ENCODE data around the gene AATK.

AATK gene

DNA sequence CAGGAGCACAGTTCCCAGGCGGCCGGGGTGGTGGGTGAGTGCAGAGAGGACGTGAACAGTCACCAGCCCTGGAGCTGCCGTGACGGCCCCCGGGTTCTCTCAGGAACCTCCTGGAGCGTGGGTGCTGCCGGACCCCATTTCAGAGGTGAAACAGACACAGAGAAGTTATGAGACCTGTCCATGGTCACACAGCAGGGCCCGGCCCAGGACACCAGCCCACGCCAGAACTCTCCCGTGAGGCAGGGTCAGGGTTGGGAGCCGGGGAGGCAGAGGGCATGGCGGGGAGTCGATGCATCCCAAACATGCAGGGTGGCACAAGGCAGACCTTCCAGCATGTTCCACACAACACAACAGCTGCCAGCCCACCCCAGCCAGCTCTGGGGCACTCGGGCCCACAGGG, 4.5 kb downstream of the AATK start:
- H3K4me3 ChIP-seq (ENCODE audit: low read length), result no peak overlapping the region
- no peak for DNase-seq (ENCODE audit: low read depth)

DNA sequence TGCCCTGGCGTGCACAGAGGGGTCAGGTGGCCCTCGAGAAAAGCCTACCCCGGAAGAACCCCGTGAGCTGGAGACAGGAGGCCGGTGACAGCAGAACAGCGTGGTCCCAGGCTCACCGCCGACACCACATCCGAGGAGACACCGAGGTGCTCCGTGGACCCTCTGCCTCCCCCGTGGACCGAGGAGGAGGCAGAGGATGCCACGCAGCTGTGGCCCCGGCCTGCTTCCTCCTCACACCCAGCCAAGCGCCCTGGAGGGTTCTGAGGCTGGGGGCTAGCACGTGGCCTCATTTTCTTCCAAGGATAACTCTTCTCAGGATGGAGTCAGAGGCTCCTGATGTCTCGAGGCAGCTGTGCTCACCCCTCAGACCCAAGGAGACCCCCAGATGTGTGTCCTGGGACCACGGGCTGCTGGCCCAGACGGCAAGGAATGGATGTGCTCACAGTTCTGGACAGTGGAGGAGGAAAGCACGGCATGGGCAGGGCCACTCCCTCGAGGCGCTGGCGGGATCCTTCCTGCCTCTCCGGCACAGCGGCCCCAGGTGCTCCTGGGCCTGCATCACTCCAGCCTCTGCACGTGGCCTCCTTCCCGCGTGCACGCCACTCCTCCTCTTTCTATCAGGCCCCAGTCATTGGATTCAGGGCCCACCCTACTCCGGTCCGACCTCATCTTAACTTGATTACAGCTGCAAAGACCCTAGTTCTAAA, 5.1 kb downstream of the AATK start:
- no peak overlapping the region for H3K4me3 ChIP-seq (ENCODE audit: low read length)
- TF ChIP-seq, protein P1, sequence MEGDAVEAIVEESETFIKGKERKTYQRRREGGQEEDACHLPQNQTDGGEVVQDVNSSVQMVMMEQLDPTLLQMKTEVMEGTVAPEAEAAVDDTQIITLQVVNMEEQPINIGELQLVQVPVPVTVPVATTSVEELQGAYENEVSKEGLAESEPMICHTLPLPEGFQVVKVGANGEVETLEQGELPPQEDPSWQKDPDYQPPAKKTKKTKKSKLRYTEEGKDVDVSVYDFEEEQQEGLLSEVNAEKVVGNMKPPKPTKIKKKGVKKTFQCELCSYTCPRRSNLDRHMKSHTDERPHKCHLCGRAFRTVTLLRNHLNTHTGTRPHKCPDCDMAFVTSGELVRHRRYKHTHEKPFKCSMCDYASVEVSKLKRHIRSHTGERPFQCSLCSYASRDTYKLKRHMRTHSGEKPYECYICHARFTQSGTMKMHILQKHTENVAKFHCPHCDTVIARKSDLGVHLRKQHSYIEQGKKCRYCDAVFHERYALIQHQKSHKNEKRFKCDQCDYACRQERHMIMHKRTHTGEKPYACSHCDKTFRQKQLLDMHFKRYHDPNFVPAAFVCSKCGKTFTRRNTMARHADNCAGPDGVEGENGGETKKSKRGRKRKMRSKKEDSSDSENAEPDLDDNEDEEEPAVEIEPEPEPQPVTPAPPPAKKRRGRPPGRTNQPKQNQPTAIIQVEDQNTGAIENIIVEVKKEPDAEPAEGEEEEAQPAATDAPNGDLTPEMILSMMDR (conservative IDR thresholded peaks at IDR 0.05; ENCODE audit: low read length), result no peak
- DNase-seq (ENCODE audit: low read depth), result no peak

More for the DNA sequence above, 4.5 kb downstream of the AATK start:
- TF ChIP-seq, protein P1 (conservative IDR thresholded peaks at IDR 0.05; ENCODE audit: low read length), result no peak

DNA sequence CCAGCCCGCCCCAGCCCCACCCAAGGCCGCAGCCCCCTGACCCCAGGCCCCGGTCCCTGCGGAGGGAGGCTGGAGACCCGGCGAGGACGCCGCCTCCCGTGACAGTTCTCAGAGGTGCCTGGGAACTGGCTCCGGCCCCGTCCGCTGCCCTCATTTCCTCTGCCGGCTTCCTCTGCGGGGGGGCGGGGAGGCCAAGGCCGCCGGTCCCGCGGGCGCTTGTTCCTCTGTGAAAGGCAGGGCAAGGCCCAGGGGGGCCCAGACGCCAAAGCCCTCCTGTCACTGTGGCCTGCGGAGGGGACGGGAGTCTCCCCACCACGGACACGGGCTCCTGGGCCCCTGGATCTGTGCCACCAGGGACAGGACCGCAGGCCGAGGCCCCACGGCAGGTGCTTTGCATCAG, 5.7 kb downstream of the AATK start:
- TF ChIP-seq, protein P1 (conservative IDR thresholded peaks at IDR 0.05; ENCODE audit: low read length), result no peak
- DNase-seq (ENCODE audit: low read depth), result no peak
- no peak overlapping the region for H3K4me3 ChIP-seq (ENCODE audit: low read length)

DNA sequence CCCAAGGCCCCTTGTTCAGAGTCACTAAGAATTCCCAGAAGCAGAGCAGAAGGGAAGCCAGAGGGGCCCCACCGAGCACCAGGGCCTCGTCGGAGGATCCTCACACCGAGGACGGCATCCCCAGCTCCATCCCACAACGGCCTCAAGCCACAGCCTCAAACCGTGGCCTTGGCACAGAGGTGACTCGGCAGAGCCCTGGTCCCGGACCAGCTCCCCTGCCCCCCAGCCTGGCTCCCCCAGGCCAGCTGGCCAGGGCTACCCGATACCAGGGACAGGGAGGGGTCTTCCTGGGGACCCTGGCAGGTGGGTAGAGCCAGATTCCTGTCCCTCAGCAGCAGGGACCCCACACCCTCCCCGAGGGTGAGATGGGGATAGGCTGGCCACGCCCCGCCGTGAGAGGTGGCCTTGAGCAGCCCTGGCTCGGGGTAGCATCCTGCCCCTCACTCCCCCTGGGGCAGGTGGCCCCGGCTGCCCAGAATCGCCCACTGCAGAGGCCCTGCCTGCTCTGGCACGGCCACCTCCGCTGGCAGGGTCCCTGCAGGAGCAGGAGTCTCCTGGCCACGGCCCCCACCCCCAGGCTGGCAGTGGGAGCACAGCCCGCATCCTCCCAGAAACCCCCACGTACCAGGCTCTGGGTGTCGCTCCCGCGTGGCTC, 6.3 kb downstream of the AATK start:
- TF ChIP-seq, protein P1 (conservative IDR thresholded peaks at IDR 0.05; ENCODE audit: low read length), result no peak
- H3K4me3 ChIP-seq (ENCODE audit: low read length), result no peak overlapping the region
- DNase-seq (ENCODE audit: low read depth), result no peak

DNA sequence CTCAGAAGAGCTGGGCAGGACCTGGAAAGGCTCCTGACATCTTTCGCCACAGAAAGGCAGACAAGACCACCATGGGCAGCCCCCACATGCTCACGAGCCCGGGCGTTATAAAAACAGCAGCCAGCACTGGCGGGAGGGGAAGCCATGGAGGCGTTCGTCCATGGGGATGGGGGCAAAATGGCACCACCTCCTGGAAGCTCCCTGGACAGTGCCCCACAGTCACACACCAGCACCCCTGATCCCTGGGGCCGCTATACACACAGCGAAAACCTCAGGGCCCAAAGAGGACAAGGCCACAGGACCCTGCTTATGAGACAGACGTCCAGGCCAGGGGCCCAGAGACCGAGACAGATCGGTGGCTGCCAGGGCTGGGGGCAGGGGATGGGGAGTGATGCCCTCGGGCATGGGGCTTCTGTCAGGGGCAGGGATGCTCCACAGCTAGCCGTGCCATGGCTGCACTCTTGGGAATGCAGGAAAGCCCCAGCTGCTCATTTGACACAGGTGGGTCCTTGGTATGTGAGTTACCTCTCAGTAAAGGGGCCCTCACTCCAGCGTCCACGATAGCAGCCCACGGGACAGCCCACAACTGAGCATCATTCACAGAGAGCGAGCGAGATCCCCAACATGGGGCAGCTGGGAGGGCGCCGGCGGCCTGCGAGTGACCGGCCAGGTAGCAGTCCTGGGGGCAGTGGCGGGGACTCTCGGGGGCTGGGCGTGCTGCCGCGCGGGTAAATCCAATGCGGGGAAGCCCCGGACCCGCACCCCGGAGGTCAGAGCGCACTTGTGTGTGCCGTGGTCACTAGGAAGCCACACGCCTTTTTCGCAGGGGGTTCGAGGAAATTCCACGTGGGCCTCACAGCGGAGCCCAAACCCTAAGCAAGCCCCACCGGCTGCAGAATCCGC, 7.1 kb downstream of the AATK start:
- TF ChIP-seq, protein P1 (conservative IDR thresholded peaks at IDR 0.05; ENCODE audit: low read length), result no peak
- H3K4me3 ChIP-seq (ENCODE audit: low read length), result no peak overlapping the region
- DNase-seq (ENCODE audit: low read depth), result no peak

DNA sequence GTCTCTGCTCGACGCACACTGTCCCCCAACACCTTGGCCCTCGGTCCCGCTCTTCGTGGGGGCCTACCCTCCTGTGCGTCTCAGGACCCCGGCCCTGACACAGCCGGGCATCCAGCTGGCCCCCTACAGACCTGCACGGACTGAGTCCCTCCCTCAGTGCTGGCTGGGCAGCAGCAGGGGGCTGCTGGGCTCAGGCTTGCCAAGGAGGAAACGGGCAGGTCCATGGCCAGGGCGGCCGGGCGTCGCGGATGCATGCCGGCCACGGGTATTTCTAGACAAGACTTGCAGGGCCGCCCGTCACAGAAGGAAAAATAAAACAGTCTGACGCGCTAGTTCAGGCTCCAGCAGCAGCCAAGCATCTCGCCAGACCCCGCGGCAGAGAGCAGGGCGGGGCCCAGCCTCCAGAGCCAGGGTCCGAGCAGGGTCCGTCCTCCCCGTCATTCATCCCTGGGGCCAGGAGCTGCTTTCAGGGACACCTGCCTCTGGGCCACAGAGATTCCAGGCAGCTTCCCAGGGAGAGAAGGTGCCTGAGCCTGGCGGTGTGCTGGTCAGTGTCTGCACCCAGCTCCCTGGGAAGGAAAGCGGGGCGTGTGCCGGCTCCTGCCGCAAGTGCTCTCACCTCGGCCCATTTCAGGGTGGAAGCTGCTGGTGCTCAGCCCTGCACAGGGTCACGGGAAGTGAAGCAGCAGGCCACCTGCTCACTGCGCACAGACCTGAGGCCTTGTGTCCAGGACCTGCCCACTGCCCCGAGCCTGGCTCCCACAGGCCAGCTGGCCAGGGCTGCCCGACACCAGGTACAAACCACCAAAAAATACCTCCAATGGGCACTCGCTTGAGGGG, 8.0 kb downstream of the AATK start:
- no peak for DNase-seq (ENCODE audit: low read depth)
- H3K4me3 ChIP-seq (ENCODE audit: low read length), result no peak overlapping the region
- TF ChIP-seq, protein P1 (conservative IDR thresholded peaks at IDR 0.05; ENCODE audit: low read length), result no peak
